PC-3 (cell line): Measurements from ENCODE around the gene TCP11.

Experiments used
- CTCF ChIP-seq: fragments of 300-600 bp; sonication (generic); conservative IDR thresholded peaks from 2 replicates; pipeline ENCODE4 v1.5.1; 2017; ENCODE audit warnings: antibody characterized with exemption, low read depth, mild to moderate bottlenecking, low read length
- EZH2 ChIP-seq: fragments of 300-600 bp; sonication (generic); IDR thresholded peaks from one replicate; pipeline ENCODE4 v1.6.1; 2017; ENCODE audit warnings: antibody characterized with exemption, mild to moderate bottlenecking, low read length; ENCODE audit not compliant: unreplicated experiment
- EZH2phosphoT487 ChIP-seq: fragments of 300-600 bp; sonication (generic); IDR thresholded peaks from 2 replicates; pipeline ENCODE4 v1.6.1; 2018; ENCODE audit warnings: mild to moderate bottlenecking, antibody characterized with exemption, low read length, borderline replicate concordance

GRCh38 chr6:35089935-35090505 is 51.1 kb downstream of the TCP11 start:
- TF ChIP-seq CTCF (no peak), EZH2 (no peak), EZH2phosphoT487 (no peak)
